Prostate gland (tissue), 2 donors: Measurements from ENCODE around the gene GMDS. TPM values are rescaled to one million over a fixed set of nuclear protein-coding genes. Genes with fewer than 3 reads are reported as not detected.

Experiments used
- DNase-seq: peaks from one replicate; pipeline ENCODE4 v3.0.0-alpha.2; 2019; ENCODE audit warnings: low spot score
- H3K27ac ChIP-seq, 2 donors: fragments of 200-600 bp; sonication (generic); 2 replicates each; pipeline ENCODE4 v1.5.1; 2017 to 2019
- H3K27me3 ChIP-seq: fragments of 200-600 bp; sonication (generic); replicated peaks from 2 replicates; pipeline ENCODE4 v1.5.1; 2019; ENCODE audit not compliant: insufficient read depth
- H3K36me3 ChIP-seq, 2 donors: fragments of 200-600 bp; sonication (generic); 1 replicate in 1 of 2; 2 replicates in 1 of 2; pipeline versions ENCODE4 v1.5.1 to v1.8.1; 2017 to 2019
- H3K4me1 ChIP-seq: fragments of 200-600 bp; sonication (generic); replicated peaks from 2 replicates; pipeline ENCODE4 v1.5.1; 2019
- H3K4me3 ChIP-seq, 2 donors: fragments of 200-600 bp; sonication (generic); 2 replicates each; pipeline ENCODE4 v1.5.1; 2017 to 2019
- H3K9me3 ChIP-seq: fragments of 200-600 bp; sonication (generic); 2 replicates; pipeline ENCODE4 v1.5.1; 2017
- POLR2A ChIP-seq: fragments of 450-650 bp; IDR thresholded peaks from one replicate; pipeline ENCODE4 v1.6.1; 2016; ENCODE audit warnings: antibody characterized with exemption, mild to moderate bottlenecking
- POLR2AphosphoS5 ChIP-seq: sonication (generic); formaldehyde crosslinking; IDR thresholded peaks from one replicate; pipeline ENCODE4 v1.6.1; 2017; ENCODE audit warnings: antibody characterized with exemption
- WGBS: methylation state at CpG from one replicate; pipeline ENCODE4 v1.1.5; 2018; 5-methylcytosine and 5-hydroxymethylcytosine counted together
- intact Hi-C: fragments of 100-400 bp; cut with DNase I; formaldehyde crosslinking; loops from one replicate; pipeline ENCODE4 v1.14.2; 2022
- total RNA-seq, 2 donors: library from RNA; depleted of rRNA; stranded (reverse); fragments of >200 nt; gene quantifications; one replicate each; pipeline ENCODE4 v1.1.0, GENCODE V29; 2016
- TF ChIP-seq, protein P1 (sequence below), 4 experiments: fragments of 200-600 bp in 2 of 4; fragments of 450-650 bp in 2 of 4; sonication (generic) in 2 of 4; IDR thresholded peaks; 1 replicate in 3 of 4; 2 replicates in 1 of 4; pipeline ENCODE4 v1.5.1; 2016 to 2019; ENCODE audit warnings: antibody characterized with exemption in 4 of 4, mild to moderate bottlenecking in 2 of 4, moderate library complexity in 2 of 4

The GMDS gene
- total RNA-seq, 2 donors from 2014 or later, result 24.9 to 29.9 TPM

DNA sequence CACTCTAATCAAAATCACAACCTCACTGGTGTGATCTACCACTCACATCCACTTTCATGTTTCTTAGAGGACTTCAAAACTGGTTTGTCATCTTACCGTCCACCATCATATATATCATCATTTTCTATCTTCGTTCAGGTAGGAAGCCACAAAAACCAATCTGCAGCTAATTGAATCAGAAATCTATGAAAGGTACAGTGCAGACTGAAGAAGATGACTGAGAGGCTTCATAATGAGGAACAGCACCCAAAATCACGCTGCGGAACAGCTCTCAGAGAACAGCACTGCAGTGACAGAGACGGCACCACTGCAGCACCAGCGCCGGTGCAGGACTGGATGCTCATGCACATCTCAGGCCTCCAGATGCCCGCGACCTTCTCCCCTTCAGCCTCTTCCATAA, 13.0 kb downstream of the GMDS start:
- Histone ChIP-seq H3K9me3 (no peaks in the 10 kb centered on the region), H3K36me3 (no peaks in the 10 kb centered on the region), H3K27ac (no peak overlapping the region), H3K4me3 (no peak overlapping the region), H3K27me3 (no peaks in the 10 kb centered on the region), H3K4me1 (peaks cover 5% of the 10 kb centered on the region)
- no peak for TF ChIP-seq POLR2A
- TF ChIP-seq, protein P1, sequence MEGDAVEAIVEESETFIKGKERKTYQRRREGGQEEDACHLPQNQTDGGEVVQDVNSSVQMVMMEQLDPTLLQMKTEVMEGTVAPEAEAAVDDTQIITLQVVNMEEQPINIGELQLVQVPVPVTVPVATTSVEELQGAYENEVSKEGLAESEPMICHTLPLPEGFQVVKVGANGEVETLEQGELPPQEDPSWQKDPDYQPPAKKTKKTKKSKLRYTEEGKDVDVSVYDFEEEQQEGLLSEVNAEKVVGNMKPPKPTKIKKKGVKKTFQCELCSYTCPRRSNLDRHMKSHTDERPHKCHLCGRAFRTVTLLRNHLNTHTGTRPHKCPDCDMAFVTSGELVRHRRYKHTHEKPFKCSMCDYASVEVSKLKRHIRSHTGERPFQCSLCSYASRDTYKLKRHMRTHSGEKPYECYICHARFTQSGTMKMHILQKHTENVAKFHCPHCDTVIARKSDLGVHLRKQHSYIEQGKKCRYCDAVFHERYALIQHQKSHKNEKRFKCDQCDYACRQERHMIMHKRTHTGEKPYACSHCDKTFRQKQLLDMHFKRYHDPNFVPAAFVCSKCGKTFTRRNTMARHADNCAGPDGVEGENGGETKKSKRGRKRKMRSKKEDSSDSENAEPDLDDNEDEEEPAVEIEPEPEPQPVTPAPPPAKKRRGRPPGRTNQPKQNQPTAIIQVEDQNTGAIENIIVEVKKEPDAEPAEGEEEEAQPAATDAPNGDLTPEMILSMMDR (IDR thresholded peaks at IDR 0.05), result no peak
- TF ChIP-seq POLR2AphosphoS5, result no peak
- intact Hi-C loops, result no loop called here
- WGBS, result 93% methylated on average over 9 of the region's 9 CpGs
- DNase-seq, result no peak

DNA sequence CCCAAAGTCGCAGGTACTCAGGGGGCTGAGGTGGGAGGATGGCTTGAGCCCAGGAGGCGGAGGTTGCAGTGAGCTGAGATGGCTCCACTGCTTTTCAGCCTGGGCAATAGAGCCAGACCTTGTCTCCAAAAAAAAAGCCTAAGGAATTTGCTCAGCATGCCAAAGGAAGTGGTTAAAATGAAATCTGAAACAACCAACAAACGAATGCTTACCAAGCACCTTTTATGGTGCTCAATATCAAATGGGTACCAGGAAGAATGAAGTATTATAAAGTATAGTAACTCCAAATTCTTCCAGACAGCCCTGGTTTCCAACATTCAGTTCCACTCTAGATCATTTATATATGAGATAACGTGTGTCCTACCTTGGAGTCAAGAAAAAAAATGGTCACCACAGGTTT, 14.0 kb downstream of the GMDS start:
- Histone ChIP-seq H3K4me1 (peaks cover 1% of the 10 kb centered on the region), H3K4me3 (no peak overlapping the region), H3K9me3 (no peaks in the 10 kb centered on the region), H3K27me3 (no peaks in the 10 kb centered on the region), H3K27ac (no peak overlapping the region), H3K36me3 (no peaks in the 10 kb centered on the region)
- intact Hi-C loops, result no loop called here
- TF ChIP-seq POLR2A (no peak), POLR2AphosphoS5 (no peak)
- TF ChIP-seq, protein P1 (IDR thresholded peaks at IDR 0.05), result no peak
- DNase-seq, result no peak
- WGBS, result 72% methylated on average over 4 of the region's 4 CpGs

DNA sequence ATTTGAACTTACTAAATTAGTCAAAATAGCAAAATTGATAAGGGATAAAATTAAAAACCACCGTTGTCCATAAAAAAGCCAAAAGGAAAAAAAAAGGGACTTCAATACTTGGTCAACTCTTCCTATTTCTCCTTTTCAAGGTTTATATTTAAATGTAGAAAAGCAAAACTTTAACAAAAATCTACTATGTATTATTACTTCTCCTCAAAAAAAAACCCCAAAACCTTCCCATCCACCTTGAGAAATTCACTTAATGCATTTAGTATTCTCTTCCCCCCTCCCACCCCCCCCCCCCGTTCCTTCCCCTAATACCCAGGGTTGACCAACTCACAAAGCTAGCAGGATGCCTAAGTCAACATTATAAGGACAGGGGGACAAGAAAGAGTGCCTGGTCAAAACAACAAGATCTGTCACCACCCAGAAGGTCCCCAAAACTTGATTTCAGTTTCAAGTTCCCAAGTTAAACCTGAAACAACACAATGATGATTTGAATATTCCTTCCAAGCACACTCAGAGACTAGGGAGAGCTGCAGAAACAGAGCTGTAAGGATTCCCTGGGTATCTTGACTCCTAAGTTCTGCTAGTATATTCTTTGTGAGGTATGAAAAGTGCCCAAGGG, 14.6 kb downstream of the GMDS start:
- Histone ChIP-seq H3K27ac (no peak overlapping the region), H3K27me3 (no peaks in the 10 kb centered on the region)
- no peak for TF ChIP-seq POLR2AphosphoS5
- no peak for TF ChIP-seq POLR2A
- TF ChIP-seq, protein P1 (IDR thresholded peaks at IDR 0.05), result no peak

DNA sequence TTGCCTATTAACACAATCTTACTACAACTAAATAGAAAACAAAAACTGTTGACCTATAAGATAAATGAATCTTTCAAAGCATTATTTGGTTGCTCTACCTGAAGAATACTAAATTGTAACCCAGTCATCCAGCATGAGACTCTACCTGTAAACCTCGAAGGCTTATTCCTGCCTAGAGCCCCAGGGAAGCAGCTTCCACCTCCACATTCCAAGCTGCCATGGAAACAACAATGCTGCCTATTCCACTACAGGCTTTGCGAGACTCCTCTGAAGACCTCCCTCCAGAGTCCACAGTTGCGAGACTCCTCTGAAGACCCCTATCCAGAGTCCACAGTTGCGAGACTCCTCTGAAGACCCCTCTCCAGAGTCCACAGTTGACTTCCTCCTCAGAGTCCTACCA, 15.7 kb downstream of the GMDS start:
- WGBS, result 89% methylated on average over 4 of the region's 4 CpGs
- Histone ChIP-seq H3K4me1 (no peaks in the 10 kb centered on the region), H3K36me3 (no peaks in the 10 kb centered on the region), H3K4me3 (no peak overlapping the region), H3K9me3 (no peaks in the 10 kb centered on the region), H3K27ac (no peak overlapping the region), H3K27me3 (no peaks in the 10 kb centered on the region)
- DNase-seq, result no peak
- TF ChIP-seq POLR2A (no peak), POLR2AphosphoS5 (no peak)
- TF ChIP-seq, protein P1 (IDR thresholded peaks at IDR 0.05), result no peak
- intact Hi-C loops, result no loop called here

More for the DNA sequence above, 14.6 kb downstream of the GMDS start:
- no peak for DNase-seq
- Histone ChIP-seq H3K4me1 (no peaks in the 10 kb centered on the region), H3K9me3 (no peaks in the 10 kb centered on the region), H3K36me3 (no peaks in the 10 kb centered on the region), H3K4me3 (no peak overlapping the region)
- intact Hi-C loops, result no loop called here
- WGBS, result 76% methylated on average over 2 of the region's 2 CpGs

DNA sequence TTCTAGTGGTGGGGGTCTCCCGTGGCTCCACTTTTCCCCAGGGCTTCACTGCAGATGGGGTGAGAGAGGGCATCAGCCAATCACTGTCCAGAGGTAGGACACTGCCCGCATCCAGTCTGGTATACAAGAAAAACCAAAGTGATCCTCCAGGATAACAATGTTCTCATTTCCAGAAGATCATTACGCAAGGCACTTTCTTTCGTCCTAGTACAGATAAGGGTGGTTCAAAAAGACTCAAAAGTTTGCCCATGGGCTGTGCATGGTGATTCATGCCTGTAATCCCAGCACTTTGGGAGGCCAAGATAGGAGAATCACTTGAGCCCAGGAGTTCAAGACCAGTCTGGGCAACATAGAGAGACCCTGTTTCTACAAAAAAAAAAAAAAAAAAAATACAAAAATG, 16.4 kb downstream of the GMDS start:
- intact Hi-C loops, result no loop called here
- 96% methylated on average over 4 of the region's 4 CpGs for WGBS
- TF ChIP-seq, protein P1 (IDR thresholded peaks at IDR 0.05), result no peak
- TF ChIP-seq POLR2AphosphoS5 (no peak), POLR2A (no peak)
- H3K4me1 ChIP-seq, result no peaks in the 10 kb centered on the region
- DNase-seq, result no peak
- no peaks in the 10 kb centered on the region for H3K27me3 ChIP-seq
- H3K27ac ChIP-seq, result no peak overlapping the region
- H3K4me3 ChIP-seq, result no peak overlapping the region
- H3K36me3 ChIP-seq, result no peaks in the 10 kb centered on the region
- H3K9me3 ChIP-seq, result no peaks in the 10 kb centered on the region
